Measurements from ENCODE around the gene INTS1.

DNA sequence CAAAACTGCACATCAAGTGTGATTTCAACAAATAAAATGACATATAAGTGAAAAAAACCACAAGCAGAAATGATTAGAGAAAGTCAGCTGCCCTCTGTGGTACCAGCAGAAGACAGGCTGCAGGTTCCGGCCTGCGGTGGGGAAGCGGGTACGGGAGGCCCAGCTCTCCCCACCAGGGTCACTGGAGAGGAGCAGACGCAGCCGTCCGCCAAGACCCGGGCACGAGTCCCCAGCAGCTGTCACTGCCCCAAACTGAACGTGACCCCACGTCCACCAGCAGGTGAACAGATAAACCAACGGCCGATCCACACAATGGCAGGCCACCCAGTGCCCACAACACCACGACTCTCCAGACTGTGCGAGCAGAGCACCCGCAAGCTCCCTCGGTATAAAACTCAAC lies 28.8 kb downstream of the INTS1 start:
- TF ChIP-seq, protein P1, sequence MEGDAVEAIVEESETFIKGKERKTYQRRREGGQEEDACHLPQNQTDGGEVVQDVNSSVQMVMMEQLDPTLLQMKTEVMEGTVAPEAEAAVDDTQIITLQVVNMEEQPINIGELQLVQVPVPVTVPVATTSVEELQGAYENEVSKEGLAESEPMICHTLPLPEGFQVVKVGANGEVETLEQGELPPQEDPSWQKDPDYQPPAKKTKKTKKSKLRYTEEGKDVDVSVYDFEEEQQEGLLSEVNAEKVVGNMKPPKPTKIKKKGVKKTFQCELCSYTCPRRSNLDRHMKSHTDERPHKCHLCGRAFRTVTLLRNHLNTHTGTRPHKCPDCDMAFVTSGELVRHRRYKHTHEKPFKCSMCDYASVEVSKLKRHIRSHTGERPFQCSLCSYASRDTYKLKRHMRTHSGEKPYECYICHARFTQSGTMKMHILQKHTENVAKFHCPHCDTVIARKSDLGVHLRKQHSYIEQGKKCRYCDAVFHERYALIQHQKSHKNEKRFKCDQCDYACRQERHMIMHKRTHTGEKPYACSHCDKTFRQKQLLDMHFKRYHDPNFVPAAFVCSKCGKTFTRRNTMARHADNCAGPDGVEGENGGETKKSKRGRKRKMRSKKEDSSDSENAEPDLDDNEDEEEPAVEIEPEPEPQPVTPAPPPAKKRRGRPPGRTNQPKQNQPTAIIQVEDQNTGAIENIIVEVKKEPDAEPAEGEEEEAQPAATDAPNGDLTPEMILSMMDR (IDR thresholded peaks at IDR 0.05): no peak
- TF ChIP-seq POLR2A (IDR thresholded peaks at IDR 0.05): no peak

All from testis (tissue), 2 donors.